ENCODE measurements around the gene BTBD18.

GRCh38 chr11:57762235-57762861, 10.7 kb upstream of the BTBD18 start:
- TF ChIP-seq CTCF (optimal IDR thresholded peaks at IDR 0.05 in 1 of 3, IDR thresholded peaks at IDR 0.05 in 1 of 3, conservative IDR thresholded peaks at IDR 0.05 in 1 of 3; ENCODE audit: extremely low read depth in 1 of 3, insufficient read depth in 2 of 3, low read length in 3 of 3): no peak
- TF ChIP-seq EZH2 (IDR thresholded peaks at IDR 0.05; ENCODE audit: low read length): no peak

Data from keratinocyte (primary cell).